Measurements from ENCODE around the gene PSMD5.

Gene PSMD5

GRCh38 chr9:120857902-120858301 is 15.2 kb upstream of the PSMD5 start:
- ATAC-seq, result no peak
- TF ChIP-seq ZNF565 (CRISPR knock-in tag; conservative IDR thresholded peaks at IDR 0.05; ENCODE audit: low read depth) (no peak), CREB5 (CRISPR knock-in tag; IDR thresholded peaks at IDR 0.05; ENCODE audit: low read depth) (no peak), ARNTL (CRISPR knock-in tag; IDR thresholded peaks at IDR 0.05; ENCODE audit: borderline replicate concordance, low read depth) (no peak)

- ATAC-seq, result no peak
These were observed 14.8 kb upstream of the PSMD5 start for GRCh38 chr9:120857481-120857880.

DNA sequence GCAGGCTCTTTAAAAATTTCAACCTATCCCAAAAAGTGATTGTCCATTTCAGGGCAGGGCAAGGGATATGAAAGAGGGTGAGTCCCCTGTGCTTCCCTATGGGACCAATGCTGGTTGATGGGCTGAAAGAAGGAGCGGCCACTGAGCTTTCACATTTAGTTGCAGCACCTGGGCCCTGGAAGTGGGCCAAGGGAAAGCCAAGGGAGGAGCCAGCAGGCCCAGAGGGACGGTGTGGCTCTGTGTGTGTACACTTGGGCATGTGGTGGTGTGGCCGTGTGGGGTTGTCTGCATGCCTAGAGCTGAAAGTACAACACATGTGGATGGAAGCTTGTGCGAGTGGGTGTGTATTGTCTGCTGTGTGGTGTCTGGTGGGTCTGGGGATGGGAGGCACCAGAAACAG is 14.0 kb upstream of the PSMD5 start:
- no peak for ATAC-seq
- TF ChIP-seq ZNF70 (CRISPR knock-in tag; IDR thresholded peaks at IDR 0.05) (no peak), ESRRG (CRISPR knock-in tag; IDR thresholded peaks at IDR 0.05) (no peak), ZFP30 (CRISPR knock-in tag; IDR thresholded peaks at IDR 0.05) (no peak), SNAI2 (CRISPR knock-in tag; IDR thresholded peaks at IDR 0.05) (no peak), ZFP3 (CRISPR knock-in tag; IDR thresholded peaks at IDR 0.05) (no peak), ZC3H10 (CRISPR knock-in tag; IDR thresholded peaks at IDR 0.05) (no peak), TOX (CRISPR knock-in tag; IDR thresholded peaks at IDR 0.05; ENCODE audit: borderline replicate concordance) (no peak), CREB5 (CRISPR knock-in tag; IDR thresholded peaks at IDR 0.05; ENCODE audit: low read depth) (no peak), CSDC2 (CRISPR knock-in tag; IDR thresholded peaks at IDR 0.05) (no peak), RARB (CRISPR knock-in tag; IDR thresholded peaks at IDR 0.05) (no peak), BACH2 (CRISPR knock-in tag; IDR thresholded peaks at IDR 0.05; ENCODE audit: borderline replicate concordance) (no peak), ISL1 (CRISPR knock-in tag; IDR thresholded peaks at IDR 0.05) (no peak), PPARA (CRISPR knock-in tag; IDR thresholded peaks at IDR 0.05; ENCODE audit: borderline replicate concordance) (no peak), ZNF8 (CRISPR knock-in tag; IDR thresholded peaks at IDR 0.05) (no peak), GLIS3 (CRISPR knock-in tag; IDR thresholded peaks at IDR 0.05) (no peak), PATZ1 (CRISPR knock-in tag; IDR thresholded peaks at IDR 0.05; ENCODE audit: borderline replicate concordance) (no peak), TCF4 (CRISPR knock-in tag; IDR thresholded peaks at IDR 0.05; ENCODE audit: borderline replicate concordance) (no peak)
- TF ChIP-seq, protein P1, sequence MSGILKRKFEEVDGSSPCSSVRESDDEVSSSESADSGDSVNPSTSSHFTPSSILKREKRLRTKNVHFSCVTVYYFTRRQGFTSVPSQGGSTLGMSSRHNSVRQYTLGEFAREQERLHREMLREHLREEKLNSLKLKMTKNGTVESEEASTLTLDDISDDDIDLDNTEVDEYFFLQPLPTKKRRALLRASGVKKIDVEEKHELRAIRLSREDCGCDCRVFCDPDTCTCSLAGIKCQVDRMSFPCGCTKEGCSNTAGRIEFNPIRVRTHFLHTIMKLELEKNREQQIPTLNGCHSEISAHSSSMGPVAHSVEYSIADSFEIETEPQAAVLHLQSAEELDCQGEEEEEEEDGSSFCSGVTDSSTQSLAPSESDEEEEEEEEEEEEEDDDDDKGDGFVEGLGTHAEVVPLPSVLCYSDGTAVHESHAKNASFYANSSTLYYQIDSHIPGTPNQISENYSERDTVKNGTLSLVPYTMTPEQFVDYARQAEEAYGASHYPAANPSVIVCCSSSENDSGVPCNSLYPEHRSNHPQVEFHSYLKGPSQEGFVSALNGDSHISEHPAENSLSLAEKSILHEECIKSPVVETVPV (CRISPR knock-in tag; IDR thresholded peaks at IDR 0.05), result no peak
- TF ChIP-seq, protein P2, sequence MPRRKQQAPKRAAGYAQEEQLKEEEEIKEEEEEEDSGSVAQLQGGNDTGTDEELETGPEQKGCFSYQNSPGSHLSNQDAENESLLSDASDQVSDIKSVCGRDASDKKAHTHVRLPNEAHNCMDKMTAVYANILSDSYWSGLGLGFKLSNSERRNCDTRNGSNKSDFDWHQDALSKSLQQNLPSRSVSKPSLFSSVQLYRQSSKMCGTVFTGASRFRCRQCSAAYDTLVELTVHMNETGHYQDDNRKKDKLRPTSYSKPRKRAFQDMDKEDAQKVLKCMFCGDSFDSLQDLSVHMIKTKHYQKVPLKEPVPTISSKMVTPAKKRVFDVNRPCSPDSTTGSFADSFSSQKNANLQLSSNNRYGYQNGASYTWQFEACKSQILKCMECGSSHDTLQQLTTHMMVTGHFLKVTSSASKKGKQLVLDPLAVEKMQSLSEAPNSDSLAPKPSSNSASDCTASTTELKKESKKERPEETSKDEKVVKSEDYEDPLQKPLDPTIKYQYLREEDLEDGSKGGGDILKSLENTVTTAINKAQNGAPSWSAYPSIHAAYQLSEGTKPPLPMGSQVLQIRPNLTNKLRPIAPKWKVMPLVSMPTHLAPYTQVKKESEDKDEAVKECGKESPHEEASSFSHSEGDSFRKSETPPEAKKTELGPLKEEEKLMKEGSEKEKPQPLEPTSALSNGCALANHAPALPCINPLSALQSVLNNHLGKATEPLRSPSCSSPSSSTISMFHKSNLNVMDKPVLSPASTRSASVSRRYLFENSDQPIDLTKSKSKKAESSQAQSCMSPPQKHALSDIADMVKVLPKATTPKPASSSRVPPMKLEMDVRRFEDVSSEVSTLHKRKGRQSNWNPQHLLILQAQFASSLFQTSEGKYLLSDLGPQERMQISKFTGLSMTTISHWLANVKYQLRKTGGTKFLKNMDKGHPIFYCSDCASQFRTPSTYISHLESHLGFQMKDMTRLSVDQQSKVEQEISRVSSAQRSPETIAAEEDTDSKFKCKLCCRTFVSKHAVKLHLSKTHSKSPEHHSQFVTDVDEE (CRISPR knock-in tag; IDR thresholded peaks at IDR 0.05), result no peak
- TF ChIP-seq, protein P3, sequence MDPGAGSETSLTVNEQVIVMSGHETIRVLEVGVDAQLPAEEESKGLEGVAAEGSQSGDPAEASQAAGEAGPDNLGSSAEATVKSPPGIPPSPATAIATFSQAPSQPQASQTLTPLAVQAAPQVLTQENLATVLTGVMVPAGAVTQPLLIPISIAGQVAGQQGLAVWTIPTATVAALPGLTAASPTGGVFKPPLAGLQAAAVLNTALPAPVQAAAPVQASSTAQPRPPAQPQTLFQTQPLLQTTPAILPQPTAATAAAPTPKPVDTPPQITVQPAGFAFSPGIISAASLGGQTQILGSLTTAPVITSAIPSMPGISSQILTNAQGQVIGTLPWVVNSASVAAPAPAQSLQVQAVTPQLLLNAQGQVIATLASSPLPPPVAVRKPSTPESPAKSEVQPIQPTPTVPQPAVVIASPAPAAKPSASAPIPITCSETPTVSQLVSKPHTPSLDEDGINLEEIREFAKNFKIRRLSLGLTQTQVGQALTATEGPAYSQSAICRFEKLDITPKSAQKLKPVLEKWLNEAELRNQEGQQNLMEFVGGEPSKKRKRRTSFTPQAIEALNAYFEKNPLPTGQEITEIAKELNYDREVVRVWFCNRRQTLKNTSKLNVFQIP (CRISPR knock-in tag; IDR thresholded peaks at IDR 0.05; ENCODE audit: borderline replicate concordance, low read depth), result no peak

More at GRCh38 chr9:120857481-120857880, 14.8 kb upstream of the PSMD5 start:
- TF ChIP-seq, protein P1 (CRISPR knock-in tag; IDR thresholded peaks at IDR 0.05), result no peak
- TF ChIP-seq ESRRG (CRISPR knock-in tag; IDR thresholded peaks at IDR 0.05) (no peak), CSDC2 (CRISPR knock-in tag; IDR thresholded peaks at IDR 0.05) (no peak), ZNF565 (CRISPR knock-in tag; conservative IDR thresholded peaks at IDR 0.05; ENCODE audit: low read depth) (no peak), RARB (CRISPR knock-in tag; IDR thresholded peaks at IDR 0.05) (no peak), GLIS3 (CRISPR knock-in tag; IDR thresholded peaks at IDR 0.05) (no peak), ZFP30 (CRISPR knock-in tag; IDR thresholded peaks at IDR 0.05) (no peak), ISL1 (CRISPR knock-in tag; IDR thresholded peaks at IDR 0.05) (no peak)

All from SK-N-SH treated with all-trans-retinoic acid at 6 μM for 48 hours (cell line).